B cell (primary cell): ENCODE results near the gene KCNT2.

Source experiments
- CTCF ChIP-seq: fragments of 200-600 bp; IDR thresholded peaks from one replicate; pipeline ENCODE4 v1.8.0; 2022; ENCODE audit warnings: antibody characterized with exemption, mild to moderate bottlenecking
- EZH2 ChIP-seq: IDR thresholded peaks from 2 replicates; pipeline ENCODE4 v1.6.1; 2012; ENCODE audit warnings: borderline replicate concordance, low read depth, mild to moderate bottlenecking, moderate library complexity, low read length; ENCODE audit not compliant: insufficient read depth, poor library complexity, severe bottlenecking

GRCh38 chr1:196412326-196412725, 195.9 kb downstream of the KCNT2 start:
- TF ChIP-seq CTCF = no peak
- no peak for TF ChIP-seq EZH2
